Body of pancreas (tissue), 4 donors: Measurements from ENCODE around the gene MMP24.

Source experiments
- POLR2A ChIP-seq, 3 donors: fragments of 450-650 bp; IDR thresholded peaks; one replicate each; pipeline ENCODE4 v1.6.1; 2016; ENCODE audit warnings: antibody characterized with exemption in 3 of 3, mild to moderate bottlenecking in 2 of 3
- TF ChIP-seq, protein P1 (sequence below), 7 experiments: fragments of 450-650 bp in 4 of 7; fragments of 200-600 bp in 3 of 7; sonication (generic) in 3 of 7; IDR thresholded peaks; one replicate each; pipeline ENCODE4 v1.5.1; 2016 to 2019; ENCODE audit warnings: antibody characterized with exemption in 7 of 7

DNA sequence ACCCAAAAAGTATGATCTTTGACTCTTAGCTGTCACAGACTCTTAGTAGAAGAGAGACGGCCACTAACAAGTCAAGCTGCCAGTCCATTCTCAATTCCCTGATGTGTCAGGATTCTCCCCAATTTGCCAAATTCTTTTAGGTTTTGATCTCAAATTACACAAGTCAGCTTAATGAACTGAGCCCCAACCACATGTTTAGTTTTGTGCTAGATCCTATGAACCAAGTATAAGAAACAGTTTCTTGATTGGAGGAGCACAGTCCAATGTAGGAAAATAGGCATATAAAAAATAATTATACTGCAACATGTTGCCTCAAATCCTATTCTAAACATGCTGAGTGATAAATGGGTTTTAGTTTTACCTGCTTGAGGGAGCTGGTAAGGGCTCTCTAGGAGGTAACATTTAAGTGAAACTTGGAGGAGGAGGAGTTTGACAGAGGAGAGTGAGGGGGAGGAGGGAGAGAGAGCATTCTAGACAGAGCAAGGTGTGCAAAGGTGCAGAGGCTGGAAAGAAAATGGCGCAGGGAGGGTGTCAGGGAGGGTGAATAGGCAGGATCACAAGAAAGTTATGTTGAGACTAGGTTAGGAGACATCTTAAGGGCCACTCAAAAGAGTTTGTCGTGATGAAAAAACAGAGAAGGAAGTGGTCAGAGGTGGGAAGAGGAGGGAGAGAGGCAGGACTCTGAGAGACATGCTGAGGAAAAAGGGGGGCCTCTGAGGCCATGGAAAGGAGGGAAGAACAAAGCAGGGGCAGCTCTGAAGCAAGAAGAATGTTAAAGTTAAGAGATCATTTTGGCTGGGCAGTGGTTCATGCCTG is 88.5 kb downstream of the MMP24 start:
- TF ChIP-seq, protein P1, sequence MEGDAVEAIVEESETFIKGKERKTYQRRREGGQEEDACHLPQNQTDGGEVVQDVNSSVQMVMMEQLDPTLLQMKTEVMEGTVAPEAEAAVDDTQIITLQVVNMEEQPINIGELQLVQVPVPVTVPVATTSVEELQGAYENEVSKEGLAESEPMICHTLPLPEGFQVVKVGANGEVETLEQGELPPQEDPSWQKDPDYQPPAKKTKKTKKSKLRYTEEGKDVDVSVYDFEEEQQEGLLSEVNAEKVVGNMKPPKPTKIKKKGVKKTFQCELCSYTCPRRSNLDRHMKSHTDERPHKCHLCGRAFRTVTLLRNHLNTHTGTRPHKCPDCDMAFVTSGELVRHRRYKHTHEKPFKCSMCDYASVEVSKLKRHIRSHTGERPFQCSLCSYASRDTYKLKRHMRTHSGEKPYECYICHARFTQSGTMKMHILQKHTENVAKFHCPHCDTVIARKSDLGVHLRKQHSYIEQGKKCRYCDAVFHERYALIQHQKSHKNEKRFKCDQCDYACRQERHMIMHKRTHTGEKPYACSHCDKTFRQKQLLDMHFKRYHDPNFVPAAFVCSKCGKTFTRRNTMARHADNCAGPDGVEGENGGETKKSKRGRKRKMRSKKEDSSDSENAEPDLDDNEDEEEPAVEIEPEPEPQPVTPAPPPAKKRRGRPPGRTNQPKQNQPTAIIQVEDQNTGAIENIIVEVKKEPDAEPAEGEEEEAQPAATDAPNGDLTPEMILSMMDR (IDR thresholded peaks at IDR 0.05): no peak
- no peak for TF ChIP-seq POLR2A (IDR thresholded peaks at IDR 0.05)
